MM.1S (cell line): Measurements from ENCODE around the gene CHSY1.

Experiments used
- DNase-seq: peaks from one replicate; pipeline ENCODE4 v3.0.0-alpha.2; 2015
- H2AFZ ChIP-seq: fragments of 300-600 bp; sonication (generic); 2 replicates; pipeline ENCODE4 v1.6.0; 2016; ENCODE audit warnings: antibody characterized with exemption, low read length
- H3F3A ChIP-seq: fragments of 300-600 bp; sonication (generic); 2 replicates; pipeline ENCODE4 v1.6.1; 2016; ENCODE audit warnings: mild to moderate bottlenecking, antibody characterized with exemption, low read length, moderate library complexity, mixed read lengths; ENCODE audit not compliant: insufficient read depth
- H3K27ac ChIP-seq: fragments of 300-600 bp; sonication (generic); 2 replicates; pipeline ENCODE4 v1.5.1; 2016; ENCODE audit warnings: mild to moderate bottlenecking, low read length
- H3K27me3 ChIP-seq: fragments of 300-600 bp; sonication (generic); replicated peaks from 2 replicates; pipeline ENCODE4 v1.6.0; 2016; ENCODE audit warnings: low read length; ENCODE audit not compliant: insufficient read depth
- H3K36me3 ChIP-seq: fragments of 300-600 bp; sonication (generic); replicated peaks from 2 replicates; pipeline ENCODE4 v1.6.1; 2016; ENCODE audit warnings: mild to moderate bottlenecking, low read length, mixed read lengths; ENCODE audit not compliant: insufficient read depth
- H3K4me1 ChIP-seq: fragments of 300-600 bp; sonication (generic); 2 replicates; pipeline ENCODE4 v1.6.1; 2016; ENCODE audit warnings: low read length, mixed read lengths
- H3K4me2 ChIP-seq: fragments of 300-600 bp; sonication (generic); 2 replicates; pipeline ENCODE4 v1.6.0; 2016; ENCODE audit warnings: low read depth, low read length
- H3K4me3 ChIP-seq: fragments of 300-600 bp; sonication (generic); 2 replicates; pipeline ENCODE4 v1.5.1; 2016; ENCODE audit warnings: low read length, mixed read lengths
- H3K79me2 ChIP-seq: fragments of 300-600 bp; sonication (generic); 2 replicates; pipeline ENCODE4 v1.6.1; 2016; ENCODE audit warnings: mixed run types, low read length, mixed read lengths
- H3K9ac ChIP-seq: fragments of 300-600 bp; sonication (generic); 2 replicates; pipeline ENCODE4 v1.6.1; 2016; ENCODE audit warnings: low read length, mixed read lengths
- H3K9me2 ChIP-seq: fragments of 300-600 bp; sonication (generic); replicated peaks from 2 replicates; pipeline ENCODE4 v1.6.1; 2016; ENCODE audit warnings: mild to moderate bottlenecking, low read length, mixed read lengths; ENCODE audit not compliant: insufficient read depth
- H3K9me3 ChIP-seq: fragments of 300-600 bp; sonication (generic); replicated peaks from 2 replicates; pipeline ENCODE4 v1.6.1; 2016; ENCODE audit warnings: mild to moderate bottlenecking, low read length, mixed read lengths; ENCODE audit not compliant: insufficient read depth
- H4K20me1 ChIP-seq: fragments of 300-600 bp; sonication (generic); 2 replicates; pipeline ENCODE4 v1.6.1; 2016; ENCODE audit warnings: mild to moderate bottlenecking, low read length, moderate library complexity, mixed read lengths; ENCODE audit not compliant: insufficient read depth
- EZH2 ChIP-seq: fragments of 300-600 bp; sonication (generic); optimal IDR thresholded peaks from 2 replicates; pipeline ENCODE3; 2017; ENCODE audit warnings: low read depth, mild to moderate bottlenecking, antibody characterized with exemption, low read length, mixed read lengths
- EZH2phosphoT487 ChIP-seq: fragments of 300-600 bp; sonication (generic); IDR thresholded peaks from 2 replicates; pipeline ENCODE4 v1.6.1; 2018; ENCODE audit warnings: antibody characterized with exemption, low read length
- TF ChIP-seq, protein P1 (sequence below): fragments of 300-600 bp; sonication (generic); IDR thresholded peaks from 2 replicates; pipeline ENCODE4 v1.5.1; 2016; ENCODE audit warnings: antibody characterized with exemption, low read length, mixed read lengths

CHSY1 gene

GRCh38 chr15:101228313-101228712 is 23.5 kb downstream of the CHSY1 start:
- Histone ChIP-seq H3K4me1 (peaks cover 10% of the 10 kb centered on the region), H3K9ac (no peak overlapping the region), H3F3A (no peaks in the 10 kb centered on the region; the same call in 1 of the 2 replicates), H3K79me2 (peaks cover 100% of the 10 kb centered on the region), H3K9me2 (no peaks in the 10 kb centered on the region), H3K27ac (no peak overlapping the region), H2AFZ (no peak overlapping the region), H3K4me3 (no peak overlapping the region), H3K27me3 (no peaks in the 10 kb centered on the region), H3K36me3 (peaks cover 39% of the 10 kb centered on the region), H3K4me2 (peak overlapping the region; percentile 9; the same call in 1 of the 2 replicates), H3K9me3 (no peaks in the 10 kb centered on the region), H4K20me1 (peaks cover 10% of the 10 kb centered on the region; the same call in 1 of the 2 replicates)
- DNase-seq: no peak
- no peak for TF ChIP-seq EZH2phosphoT487
- TF ChIP-seq, protein P1, sequence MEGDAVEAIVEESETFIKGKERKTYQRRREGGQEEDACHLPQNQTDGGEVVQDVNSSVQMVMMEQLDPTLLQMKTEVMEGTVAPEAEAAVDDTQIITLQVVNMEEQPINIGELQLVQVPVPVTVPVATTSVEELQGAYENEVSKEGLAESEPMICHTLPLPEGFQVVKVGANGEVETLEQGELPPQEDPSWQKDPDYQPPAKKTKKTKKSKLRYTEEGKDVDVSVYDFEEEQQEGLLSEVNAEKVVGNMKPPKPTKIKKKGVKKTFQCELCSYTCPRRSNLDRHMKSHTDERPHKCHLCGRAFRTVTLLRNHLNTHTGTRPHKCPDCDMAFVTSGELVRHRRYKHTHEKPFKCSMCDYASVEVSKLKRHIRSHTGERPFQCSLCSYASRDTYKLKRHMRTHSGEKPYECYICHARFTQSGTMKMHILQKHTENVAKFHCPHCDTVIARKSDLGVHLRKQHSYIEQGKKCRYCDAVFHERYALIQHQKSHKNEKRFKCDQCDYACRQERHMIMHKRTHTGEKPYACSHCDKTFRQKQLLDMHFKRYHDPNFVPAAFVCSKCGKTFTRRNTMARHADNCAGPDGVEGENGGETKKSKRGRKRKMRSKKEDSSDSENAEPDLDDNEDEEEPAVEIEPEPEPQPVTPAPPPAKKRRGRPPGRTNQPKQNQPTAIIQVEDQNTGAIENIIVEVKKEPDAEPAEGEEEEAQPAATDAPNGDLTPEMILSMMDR: no peak
- TF ChIP-seq EZH2: no peak

- Histone ChIP-seq H3K9me3 (no peaks in the 10 kb centered on the region), H3K4me2 (no peak overlapping the region), H3F3A (no peaks in the 10 kb centered on the region; the same call in 1 of the 2 replicates), H3K4me3 (no peak overlapping the region), H2AFZ (no peak overlapping the region), H3K27ac (no peak overlapping the region), H3K4me1 (peaks cover 10% of the 10 kb centered on the region), H3K27me3 (no peaks in the 10 kb centered on the region), H4K20me1 (peaks cover 19% of the 10 kb centered on the region), H3K9me2 (no peaks in the 10 kb centered on the region), H3K36me3 (peaks cover 27% of the 10 kb centered on the region), H3K79me2 (peaks cover 100% of the 10 kb centered on the region), H3K9ac (no peak overlapping the region)
- TF ChIP-seq, protein P1: no peak
- TF ChIP-seq EZH2phosphoT487: no peak
- no peak for TF ChIP-seq EZH2
- no peak for DNase-seq
Observed at GRCh38 chr15:101225658-101226057, 26.2 kb downstream of the CHSY1 start.

- H3K27me3 ChIP-seq: no peaks in the 10 kb centered on the region
- peaks cover 100% of the 10 kb centered on the region for H3K79me2 ChIP-seq
- no peak overlapping the region for H3K27ac ChIP-seq
- no peaks in the 10 kb centered on the region for H3K9me2 ChIP-seq
- H3K4me3 ChIP-seq: no peak overlapping the region
- H4K20me1 ChIP-seq: peaks cover 27% of the 10 kb centered on the region
- no peak overlapping the region for H3K4me2 ChIP-seq
- H3K9ac ChIP-seq: no peak overlapping the region
- no peaks in the 10 kb centered on the region for H3K4me1 ChIP-seq
- no peaks in the 10 kb centered on the region for H3K9me3 ChIP-seq
- no peak for DNase-seq
- no peak for TF ChIP-seq EZH2phosphoT487
- TF ChIP-seq EZH2: no peak
- TF ChIP-seq, protein P1: no peak
- peaks cover 15% of the 10 kb centered on the region; the same call in 1 of the 2 replicates for H3K36me3 ChIP-seq
- H2AFZ ChIP-seq: no peak overlapping the region
- H3F3A ChIP-seq: no peaks in the 10 kb centered on the region
Observed at GRCh38 chr15:101221902-101222301, 29.9 kb downstream of the CHSY1 start.
